Fibroblast of villous mesenchyme (primary cell): ENCODE measurements around the gene NKAIN4. TPM values are rescaled to one million over a fixed set of nuclear protein-coding genes. Genes with fewer than 3 reads are reported as not detected.

Source experiments
- DNase-seq: peaks from one replicate; pipeline ENCODE4 v3.0.0-alpha.2; 2010; ENCODE audit warnings: low read depth
- H3K4me3 ChIP-seq: 2 replicates; pipeline ENCODE4 v1.5.1; 2011; ENCODE audit warnings: low read depth, mild to moderate bottlenecking, low read length
- CTCF ChIP-seq: IDR thresholded peaks from 2 replicates; pipeline ENCODE4 v1.5.1; 2012; ENCODE audit warnings: low read depth, mild to moderate bottlenecking, low read length; ENCODE audit not compliant: insufficient read depth
- total RNA-seq: library from RNA; depleted of rRNA; stranded (reverse); fragments of >200 nt; gene quantifications from 2 replicates; pipeline ENCODE4 v1.2.3, GENCODE V29; 2012

Gene NKAIN4
- total RNA-seq, 1 donor, result not detected

- TF ChIP-seq CTCF, result no peak
- DNase-seq, result no peak
- no peak overlapping the region for H3K4me3 ChIP-seq
Measured at GRCh38 chr20:63202021-63202420, 52.2 kb downstream of the NKAIN4 start.

GRCh38 chr20:63198606-63199005 lies 55.7 kb downstream of the NKAIN4 start:
- no peak overlapping the region for H3K4me3 ChIP-seq
- DNase-seq, result no peak
- TF ChIP-seq CTCF, result no peak

GRCh38 chr20:63196768-63197470 lies 57.3 kb downstream of the NKAIN4 start:
- no peak for DNase-seq
- TF ChIP-seq CTCF, result no peak
- no peak overlapping the region for H3K4me3 ChIP-seq

GRCh38 chr20:63194797-63195173 lies 59.5 kb downstream of the NKAIN4 start:
- TF ChIP-seq CTCF, result no peak
- DNase-seq, result no peak
- H3K4me3 ChIP-seq, result no peak overlapping the region

- H3K4me3 ChIP-seq, result no peak overlapping the region
- no peak for TF ChIP-seq CTCF
- no peak for DNase-seq
Measured at GRCh38 chr20:63194007-63194796, 60.1 kb downstream of the NKAIN4 start.

- no peak for TF ChIP-seq CTCF
- H3K4me3 ChIP-seq, result no peak overlapping the region
- DNase-seq, result no peak
Measured at GRCh38 chr20:63192721-63193120, 61.5 kb downstream of the NKAIN4 start.

- no peak overlapping the region for H3K4me3 ChIP-seq
- DNase-seq, result no peak
- no peak for TF ChIP-seq CTCF
Measured at GRCh38 chr20:63191400-63191799, 62.9 kb downstream of the NKAIN4 start.
